Suppressor macrophage treated with lipopolysaccharide for 4 hours (primary cell): ENCODE results near the gene ENO3.

Experiments used
- DNase-seq: peaks from one replicate; pipeline ENCODE4 v3.0.0-alpha.2; 2020

Gene ENO3

DNA sequence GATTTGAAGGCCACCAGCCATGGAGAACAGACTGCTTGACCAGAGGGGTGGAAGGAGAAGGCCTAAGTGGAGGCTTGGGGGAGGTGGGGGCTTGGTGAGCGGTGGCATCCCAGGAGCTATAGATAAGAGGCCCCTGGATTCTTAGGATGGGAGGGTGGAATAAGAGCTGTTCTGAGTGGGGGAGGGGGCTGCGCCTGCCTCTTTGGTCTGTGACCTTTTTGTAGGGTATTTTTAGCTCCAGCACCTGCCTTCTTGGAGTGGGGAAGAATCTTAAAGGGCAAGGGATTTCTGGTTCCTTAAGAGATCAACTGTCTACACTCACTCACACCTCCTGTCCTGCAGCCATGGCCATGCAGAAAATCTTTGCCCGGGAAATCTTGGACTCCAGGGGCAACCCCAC, 567 bp downstream of the ENO3 start:
- DNase-seq = no peak

DNA sequence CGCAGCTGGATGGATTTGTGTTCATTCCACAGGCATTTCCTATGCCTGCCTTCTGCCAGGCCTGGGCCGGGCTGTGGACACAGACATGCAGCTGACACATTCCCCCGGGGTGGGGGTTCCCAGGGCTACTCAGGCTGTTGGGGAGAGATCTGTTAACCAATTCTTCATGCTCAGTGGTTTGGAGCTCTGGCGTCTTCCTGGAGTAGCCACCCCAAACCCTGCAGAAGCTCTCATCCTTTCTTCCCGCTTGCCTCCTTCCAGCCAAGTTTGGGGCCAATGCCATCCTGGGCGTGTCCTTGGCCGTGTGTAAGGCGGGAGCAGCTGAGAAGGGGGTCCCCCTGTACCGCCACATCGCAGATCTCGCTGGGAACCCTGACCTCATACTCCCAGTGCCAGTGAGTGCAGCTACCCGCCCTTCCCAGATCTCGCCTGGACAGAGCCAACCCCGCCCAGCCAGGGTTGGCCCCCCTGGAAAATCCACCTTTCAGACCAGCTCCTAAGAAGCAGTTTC, 2.6 kb downstream of the ENO3 start:
- DNase-seq = no peak

DNA sequence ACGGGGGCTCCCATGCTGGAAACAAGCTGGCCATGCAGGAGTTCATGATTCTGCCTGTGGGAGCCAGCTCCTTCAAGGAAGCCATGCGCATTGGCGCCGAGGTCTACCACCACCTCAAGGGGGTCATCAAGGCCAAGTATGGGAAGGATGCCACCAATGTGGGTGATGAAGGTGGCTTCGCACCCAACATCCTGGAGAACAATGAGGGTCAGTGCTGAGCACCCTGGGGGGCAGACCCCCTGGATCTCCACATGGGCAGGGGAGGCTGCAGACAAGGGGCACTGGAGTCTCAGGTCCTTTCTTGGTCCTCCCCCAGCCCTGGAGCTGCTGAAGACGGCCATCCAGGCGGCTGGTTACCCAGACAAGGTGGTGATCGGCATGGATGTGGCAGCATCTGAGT, 4.2 kb downstream of the ENO3 start:
- DNase-seq = no peak

DNA sequence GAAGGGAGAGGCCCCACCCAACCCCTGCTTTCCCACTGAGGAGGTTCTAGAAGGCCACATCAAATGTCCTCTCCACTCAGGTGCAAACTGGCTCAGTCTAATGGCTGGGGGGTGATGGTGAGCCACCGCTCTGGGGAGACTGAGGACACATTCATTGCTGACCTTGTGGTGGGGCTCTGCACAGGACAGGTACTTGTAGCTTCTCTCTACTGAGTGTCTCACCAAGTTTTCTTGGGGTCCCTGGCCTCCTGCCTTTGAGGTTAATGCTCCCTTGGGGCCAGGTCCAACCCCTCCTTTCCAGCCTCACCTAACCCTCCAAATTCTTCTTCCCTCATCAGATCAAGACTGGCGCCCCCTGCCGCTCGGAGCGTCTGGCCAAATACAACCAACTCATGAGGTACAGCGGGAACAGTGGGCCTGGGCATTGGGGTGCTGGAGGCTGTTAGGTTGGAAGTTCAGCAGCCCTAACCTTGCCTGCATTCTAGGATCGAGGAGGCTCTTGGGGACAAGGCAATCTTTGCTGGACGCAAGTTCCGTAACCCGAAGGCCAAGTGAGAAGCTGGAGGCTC, 5.7 kb downstream of the ENO3 start:
- peak; percentile 37 for DNase-seq

DNA sequence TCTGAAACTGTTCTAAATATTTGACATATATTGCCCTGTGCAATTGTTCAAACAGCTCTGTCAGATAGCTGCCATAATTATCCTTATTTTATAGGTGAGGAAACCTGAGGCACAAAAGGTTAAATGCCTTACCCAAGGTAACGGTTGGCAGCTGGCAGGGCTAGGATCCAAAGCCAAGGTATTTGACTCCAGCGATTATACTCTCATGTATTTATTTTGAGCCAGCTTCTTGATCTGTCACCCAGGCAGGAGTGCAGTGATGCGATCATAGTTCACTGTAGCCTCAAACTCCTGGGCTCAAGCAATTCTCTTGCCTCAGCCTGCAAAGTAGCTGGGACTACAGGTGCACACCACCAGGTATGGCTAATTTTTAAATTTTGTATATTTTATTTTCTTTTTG, 7.2 kb downstream of the ENO3 start:
- DNase-seq = no peak

- DNase-seq = no peak
Observed at GRCh38 chr17:4959261-4959965, 8.5 kb downstream of the ENO3 start.

GRCh38 chr17:4960279-4960922, 9.5 kb downstream of the ENO3 start:
- DNase-seq = no peak

DNA sequence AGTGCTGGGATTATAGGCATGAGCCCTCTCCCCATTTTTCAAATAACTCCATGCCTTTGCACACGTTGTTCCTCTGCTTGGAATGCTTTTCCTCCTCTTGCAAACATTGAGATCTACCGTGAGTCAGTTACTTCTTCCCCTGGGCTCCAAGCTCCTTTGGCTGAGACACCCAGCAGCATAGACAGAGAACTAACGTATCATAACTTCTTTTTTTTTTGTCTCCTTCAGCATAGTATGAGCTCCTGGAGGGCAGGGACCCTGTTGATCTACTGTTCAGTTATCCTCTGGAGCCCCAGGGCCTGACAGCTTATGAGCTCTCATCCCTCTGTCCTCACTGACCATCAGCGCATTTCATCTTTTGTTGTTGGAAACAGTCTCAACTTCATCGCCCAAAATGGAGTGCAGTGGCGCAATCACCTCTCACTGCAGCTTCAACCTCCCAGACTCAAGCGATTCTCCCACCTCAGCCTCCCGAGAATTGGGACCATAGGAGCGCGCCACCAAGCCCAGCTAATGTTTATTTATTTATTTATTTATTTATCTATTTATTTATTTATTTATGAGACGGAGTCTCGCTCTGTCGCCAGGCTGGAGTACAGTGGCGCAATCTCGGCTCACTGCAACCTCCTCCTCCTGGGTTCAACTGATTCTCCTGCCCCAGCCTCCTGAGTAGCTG, 14.5 kb downstream of the ENO3 start:
- no peak for DNase-seq

DNA sequence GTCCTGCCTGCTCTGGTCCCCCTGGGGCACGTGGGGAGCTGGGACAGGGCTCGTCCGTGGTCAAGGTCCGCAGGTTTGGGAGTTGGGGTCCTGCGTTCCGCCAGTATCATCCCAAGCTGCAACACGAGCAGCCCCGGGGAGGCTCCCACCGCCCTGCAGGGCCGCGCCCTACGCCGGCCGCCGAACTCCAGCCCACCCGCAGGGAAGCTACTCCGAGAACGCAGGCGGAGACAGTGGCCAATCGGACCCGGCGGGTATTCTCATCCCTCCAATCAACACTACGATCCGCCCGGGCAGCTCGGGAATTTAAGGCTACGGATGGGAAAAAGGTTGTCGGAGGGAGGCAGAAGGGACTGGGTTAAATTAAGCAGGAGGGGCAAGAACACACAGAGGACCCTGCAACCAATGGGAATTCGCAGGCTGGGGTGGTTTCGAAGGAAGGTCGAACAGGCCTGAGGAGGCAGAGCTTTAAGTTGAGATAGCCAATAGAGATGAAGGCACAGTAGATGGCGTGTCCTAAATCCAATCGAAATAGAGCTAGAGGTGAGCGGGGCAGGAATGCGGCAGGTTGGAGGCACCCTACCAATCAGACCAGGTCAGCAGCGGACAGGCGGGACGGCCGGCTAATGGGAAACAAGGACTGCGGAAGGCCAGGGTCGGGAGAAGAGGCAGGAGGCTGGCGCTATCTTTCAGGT, 16.1 kb downstream of the ENO3 start:
- DNase-seq = peak; percentile 99

GRCh38 chr17:4967539-4968485, 16.9 kb downstream of the ENO3 start, which contains the start of gene SPAG7:
Gene SPAG7 (minus strand): TSS chr17:4967817. CDS start chr17:4967804, 13 bp downstream.
- DNase-seq = peak; percentile 97

GRCh38 chr17:4968486-4969046, 17.6 kb downstream of the ENO3 start:
- no peak for DNase-seq

DNA sequence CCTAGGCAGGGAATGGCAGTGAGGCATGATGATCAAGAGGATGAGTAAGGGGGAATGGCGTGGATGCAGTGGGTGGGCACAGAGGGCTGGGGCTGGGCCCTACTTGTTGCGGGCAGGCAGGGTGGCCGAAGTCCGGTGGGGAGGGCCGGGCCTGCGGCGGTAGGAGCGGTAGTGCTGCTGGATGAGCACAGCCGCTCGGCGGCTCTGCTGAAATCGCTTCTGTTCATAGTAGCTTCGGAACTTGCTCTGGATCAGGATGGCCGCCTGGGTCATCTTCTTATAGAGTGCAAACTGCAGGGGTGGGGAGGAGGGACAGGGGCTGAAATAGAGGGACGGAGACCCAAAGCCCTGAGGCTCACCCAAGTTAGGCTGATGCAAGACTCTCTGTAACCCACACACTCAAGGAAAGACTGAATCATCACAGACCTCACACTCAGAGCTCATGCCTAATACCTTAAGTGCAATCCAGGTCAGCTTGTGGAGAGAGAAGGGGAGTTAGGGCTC, 18.2 kb downstream of the ENO3 start:
- peak; percentile 62 for DNase-seq

GRCh38 chr17:4969551-4970173, 18.7 kb downstream of the ENO3 start:
- DNase-seq = peak; percentile 38

GRCh38 chr17:4970273-4970672, 19.4 kb downstream of the ENO3 start:
- no peak for DNase-seq

DNA sequence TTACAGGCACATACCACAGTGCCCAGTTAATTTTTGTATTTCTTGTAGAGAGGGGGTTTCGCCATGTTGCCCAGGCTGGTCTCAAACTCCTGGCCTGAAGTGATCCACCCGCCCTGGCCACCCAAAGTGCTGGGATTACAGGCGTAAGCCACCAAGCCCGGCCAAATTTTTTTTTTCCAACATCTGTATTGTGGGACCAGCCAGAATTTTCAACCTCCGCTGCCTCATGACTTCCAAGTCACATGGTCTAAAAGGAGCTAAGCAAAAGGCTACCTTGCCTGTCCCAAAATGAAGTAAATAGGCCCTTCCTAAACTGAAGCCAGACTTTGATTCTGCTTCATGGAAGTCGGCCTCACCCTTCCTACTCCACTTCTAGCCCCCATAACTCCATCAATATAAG, 20.9 kb downstream of the ENO3 start:
- no peak for DNase-seq

GRCh38 chr17:4972322-4972721, 21.4 kb downstream of the ENO3 start:
- no peak for DNase-seq

GRCh38 chr17:4972752-4973151, 21.8 kb downstream of the ENO3 start:
- DNase-seq = no peak

GRCh38 chr17:4973256-4974114, 22.6 kb downstream of the ENO3 start:
- DNase-seq = no peak

DNA sequence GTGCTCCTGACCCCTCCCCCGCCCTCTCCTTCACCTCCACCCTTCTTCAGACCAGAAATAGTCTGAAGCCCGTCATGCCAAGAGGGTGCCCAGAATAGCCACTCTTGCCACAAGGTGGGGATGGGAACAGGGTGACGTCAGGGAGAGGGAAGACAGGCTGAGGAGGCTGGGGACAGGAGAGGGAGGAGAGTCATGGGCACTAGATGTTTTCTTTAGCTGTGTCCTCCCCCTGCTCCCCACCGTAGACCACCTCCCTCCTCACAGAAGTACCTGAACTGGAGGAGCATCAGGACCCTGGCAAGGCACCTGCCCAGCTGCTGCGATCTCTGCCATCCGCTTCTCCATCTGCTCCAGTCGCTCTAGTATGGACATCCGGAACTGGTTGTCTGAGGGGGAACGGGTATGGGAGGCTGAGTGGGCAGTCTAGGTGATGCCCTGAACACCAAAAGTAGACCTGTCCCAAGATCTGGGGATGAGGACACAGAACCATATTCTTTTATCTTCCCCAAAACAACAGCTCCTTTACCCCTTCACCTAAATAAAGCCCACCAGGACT, 23.3 kb downstream of the ENO3 start:
- no peak for DNase-seq
